Stimulated activated CD4-positive, alpha-beta T cell treated with anti-CD3 and anti-CD28 coated beads, Interleukin-1b, Interleukin-23, amount 100 ng/mL, for 1 hour (primary cell): Measurements from ENCODE around the gene PAPSS2.

Experiments
- DNase-seq, 2 donors: peaks; one replicate each; pipeline ENCODE4 v3.0.0-alpha.2; 2020; ENCODE audit warnings: low read depth in 2 of 2

PAPSS2 gene

DNA sequence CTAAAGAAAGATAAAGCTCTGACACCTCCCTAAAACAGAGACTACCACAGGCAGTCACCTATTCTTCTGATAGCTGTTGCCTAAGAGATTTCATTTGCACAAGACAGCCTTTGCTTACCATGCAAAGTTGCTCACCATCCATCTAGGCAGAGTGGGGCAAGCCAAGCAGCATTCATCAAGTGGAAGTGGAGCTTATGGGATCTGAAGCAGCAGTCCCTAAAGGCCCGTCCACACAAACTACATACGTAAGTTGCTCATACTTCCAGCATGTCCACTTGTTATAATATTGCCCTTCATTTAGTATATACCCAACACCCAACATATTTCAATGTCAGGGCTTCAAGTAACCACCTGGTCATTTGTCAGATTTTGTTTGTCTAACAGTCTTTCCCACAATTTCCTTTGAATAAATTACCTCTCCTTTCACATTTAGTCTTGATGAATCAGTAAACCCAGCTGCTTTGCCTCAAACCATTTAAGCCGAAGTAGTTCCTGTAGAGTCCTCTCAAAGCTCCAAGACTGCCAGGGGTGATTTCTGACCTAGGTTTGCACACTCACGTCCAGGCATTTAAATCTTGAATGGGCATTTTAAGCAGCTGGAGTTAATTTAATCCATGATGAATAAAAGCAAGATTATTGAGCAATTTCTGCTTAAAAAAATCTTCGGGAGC is 90.5 kb downstream of the PAPSS2 start:
- DNase-seq: no peak

- DNase-seq: no peak
Observed at GRCh38 chr10:87750817-87751216, 91.1 kb downstream of the PAPSS2 start.

DNA sequence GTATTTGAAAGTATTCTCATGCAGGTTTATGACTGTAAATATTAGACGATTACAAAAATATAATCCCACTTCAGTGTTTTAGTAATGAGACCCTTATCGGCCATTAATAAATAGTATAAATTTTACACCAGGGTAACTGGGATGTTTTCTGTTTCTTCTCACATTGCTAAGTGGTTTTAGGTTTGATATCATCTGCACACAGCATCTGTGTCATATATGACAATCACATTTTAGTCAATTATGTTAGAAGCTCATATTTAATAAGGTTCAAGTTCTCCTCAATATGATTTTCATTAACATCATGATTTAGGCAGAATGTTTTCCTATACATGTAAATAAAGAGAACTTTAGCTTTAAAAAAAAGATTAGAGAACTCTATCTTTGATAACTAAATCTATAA is 91.6 kb downstream of the PAPSS2 start:
- DNase-seq: no peak

- DNase-seq: no peak
Observed at GRCh38 chr10:87752566-87752965, 92.9 kb downstream of the PAPSS2 start.

DNA sequence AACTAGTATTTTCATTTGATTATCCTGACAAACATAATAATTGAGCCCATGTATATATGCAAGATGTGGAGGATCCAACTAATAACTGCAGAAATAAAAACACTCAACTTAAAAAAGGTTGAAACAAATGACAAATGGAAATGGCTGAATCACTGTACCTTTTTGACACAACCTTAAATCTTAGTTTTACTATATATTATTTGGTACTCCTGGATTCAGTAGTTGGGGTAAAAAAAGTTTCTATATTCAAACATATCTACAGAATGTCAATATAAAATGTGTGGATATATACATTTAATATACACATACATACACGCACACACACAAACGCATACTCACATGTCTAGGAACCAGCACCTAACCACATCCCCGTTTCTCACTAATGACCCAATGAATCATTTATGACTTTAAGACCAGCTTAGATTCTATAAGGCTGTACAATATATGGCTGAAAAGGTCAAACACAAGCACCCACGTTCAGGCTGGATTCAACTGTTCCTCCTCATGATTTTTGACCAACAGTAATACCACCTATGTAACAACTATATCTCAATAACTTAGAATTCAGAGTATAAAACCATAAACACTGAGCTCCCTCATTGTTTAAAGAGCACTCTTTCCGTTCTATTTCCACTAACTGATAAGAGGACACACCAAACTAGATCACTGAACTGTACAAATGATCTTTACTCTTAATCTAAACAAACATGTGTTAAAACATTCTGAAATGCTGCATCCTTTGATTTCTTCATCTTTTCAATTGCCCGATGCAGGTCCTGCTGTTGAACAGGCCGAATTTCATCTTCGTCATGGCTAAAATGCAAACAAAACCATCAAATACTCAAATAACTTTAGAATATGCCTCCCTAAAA is 94.6 kb downstream of the PAPSS2 start:
- DNase-seq: no peak

- DNase-seq: no peak
Observed at GRCh38 chr10:87757685-87758084, 98.0 kb downstream of the PAPSS2 start.

DNA sequence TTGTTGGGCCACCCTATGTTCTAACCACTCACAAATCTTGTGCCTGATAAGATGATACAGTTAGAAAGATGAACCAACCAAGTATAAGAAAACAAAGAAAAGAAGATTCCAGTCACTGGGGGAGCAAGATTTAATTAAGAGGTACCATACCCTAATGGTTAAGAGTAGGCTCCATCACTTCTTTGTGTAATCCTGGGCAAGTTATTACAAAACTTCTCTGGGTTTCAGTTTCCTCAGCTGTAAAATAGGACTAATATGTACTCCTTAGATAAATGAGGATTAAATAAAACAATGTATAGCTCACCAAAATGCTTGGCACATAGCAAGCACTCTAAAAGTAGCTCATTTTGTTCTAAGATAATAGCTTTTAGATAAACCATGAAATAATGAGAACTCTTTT is 99.9 kb downstream of the PAPSS2 start:
- DNase-seq: no peak

DNA sequence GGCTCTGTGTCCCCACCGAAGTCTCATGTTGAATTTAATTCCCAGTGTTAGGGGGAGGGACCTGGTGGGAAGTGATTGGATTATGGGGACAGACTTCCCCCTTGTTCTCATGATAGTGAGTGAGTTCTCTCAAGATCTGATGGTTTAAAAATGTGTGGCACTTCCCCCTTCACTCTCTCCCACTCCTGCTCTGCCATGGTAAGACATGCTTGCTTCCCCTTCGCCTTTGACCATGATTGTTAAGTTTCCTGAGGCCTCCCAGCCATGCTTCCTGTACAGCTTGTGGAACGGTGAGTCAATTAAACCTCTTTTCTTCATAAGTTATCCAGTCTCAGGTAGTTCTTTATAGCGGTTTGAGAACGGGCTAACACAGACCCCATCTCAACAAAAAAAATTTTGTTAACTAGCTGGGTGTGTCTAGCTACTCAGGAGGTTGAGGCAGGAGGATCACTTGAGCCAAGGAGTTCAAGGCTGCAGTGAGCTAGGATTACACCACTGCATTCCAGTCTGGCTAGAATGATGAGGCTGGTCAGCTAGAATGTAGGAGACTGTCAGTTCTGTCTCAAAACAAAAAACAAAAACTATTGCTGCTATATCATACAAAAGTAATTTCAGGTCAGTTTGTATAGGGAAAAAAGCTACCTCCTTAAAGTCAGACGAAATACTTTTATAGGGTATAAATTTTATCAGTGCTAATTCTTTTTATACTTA is 100.7 kb downstream of the PAPSS2 start:
- no peak for DNase-seq

DNA sequence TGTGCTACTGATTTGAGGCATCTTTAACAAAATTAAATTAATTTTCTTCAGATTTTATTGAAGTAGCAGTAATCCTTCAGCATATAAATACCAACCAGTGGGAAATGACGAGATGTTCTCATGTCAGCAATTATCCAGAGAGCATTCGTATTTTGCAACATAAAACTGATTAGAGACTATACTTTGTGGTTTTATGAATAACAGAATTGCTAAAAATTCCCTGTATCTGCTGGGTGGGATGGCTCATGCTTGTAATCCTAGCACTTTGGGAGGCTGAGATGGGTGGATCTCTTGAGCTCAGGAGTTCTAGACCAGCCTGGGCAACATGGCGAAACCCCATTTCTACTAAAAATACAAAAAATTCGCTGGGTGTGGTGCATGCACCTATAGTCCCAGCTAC is 101.5 kb downstream of the PAPSS2 start:
- no peak for DNase-seq

DNA sequence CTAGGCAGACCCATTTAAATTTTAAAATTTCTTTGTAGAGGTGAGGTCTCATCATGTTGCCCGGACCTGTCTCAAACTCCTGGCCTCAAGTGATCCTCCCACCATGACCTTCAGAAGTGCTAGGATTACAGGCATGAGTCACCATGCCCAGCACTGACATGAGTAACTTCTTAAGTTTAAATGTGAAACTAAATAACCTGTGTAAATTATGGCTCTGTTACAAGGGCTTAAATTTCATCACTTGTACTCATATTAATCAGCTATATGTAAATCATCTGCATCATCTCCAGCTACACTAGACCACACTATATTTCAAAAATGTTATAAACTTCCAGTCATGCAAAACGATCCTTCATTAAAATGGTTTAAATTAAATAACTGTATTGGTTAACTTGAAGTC is 102.2 kb downstream of the PAPSS2 start:
- DNase-seq: peak in 1 of 2 donors; percentile 9

- no peak for DNase-seq
Observed at GRCh38 chr10:87763086-87763861, 103.6 kb downstream of the PAPSS2 start.

DNA sequence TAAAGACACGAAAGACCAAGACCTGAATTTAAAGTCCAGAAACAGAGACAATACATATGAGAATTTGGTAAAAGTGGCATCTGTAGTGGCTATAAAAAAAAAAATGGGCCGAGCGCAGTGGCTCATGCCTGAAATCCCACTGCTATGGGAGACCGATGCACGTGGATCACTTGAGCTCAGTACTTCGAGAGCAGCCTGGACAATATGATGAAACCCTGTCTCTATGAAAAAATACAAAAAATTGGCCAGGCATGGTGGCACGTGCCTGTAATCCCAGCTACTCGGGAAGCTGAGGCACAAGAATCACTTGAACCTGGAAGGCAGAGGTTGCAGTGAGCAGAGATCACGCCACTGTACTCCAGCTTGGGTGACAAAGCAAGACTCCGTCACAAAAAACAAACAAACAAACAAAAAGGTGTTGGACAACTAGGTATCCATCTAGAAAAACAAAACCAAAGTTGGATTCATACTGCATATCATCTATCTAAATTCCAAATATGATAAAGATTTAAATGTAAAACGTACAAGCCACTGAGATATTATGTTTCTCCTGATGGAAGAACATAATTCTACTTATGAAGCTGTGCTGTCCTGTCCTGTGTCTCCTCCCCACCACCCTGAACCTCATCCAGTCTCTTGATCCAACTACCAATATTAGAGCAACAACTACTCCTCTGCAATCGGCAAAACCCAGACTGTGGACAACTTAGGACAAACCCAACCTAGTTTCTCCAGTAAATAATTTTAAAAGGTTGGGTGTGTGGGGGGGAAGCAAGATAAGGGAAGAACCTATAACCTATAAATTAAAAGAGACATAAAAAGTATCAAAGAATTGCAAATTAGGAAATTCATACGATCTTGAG is 104.6 kb downstream of the PAPSS2 start:
- DNase-seq: no peak

GRCh38 chr10:87765666-87766376 is 106.1 kb downstream of the PAPSS2 start:
- DNase-seq: no peak

GRCh38 chr10:87767253-87767652 is 107.6 kb downstream of the PAPSS2 start:
- DNase-seq: no peak

DNA sequence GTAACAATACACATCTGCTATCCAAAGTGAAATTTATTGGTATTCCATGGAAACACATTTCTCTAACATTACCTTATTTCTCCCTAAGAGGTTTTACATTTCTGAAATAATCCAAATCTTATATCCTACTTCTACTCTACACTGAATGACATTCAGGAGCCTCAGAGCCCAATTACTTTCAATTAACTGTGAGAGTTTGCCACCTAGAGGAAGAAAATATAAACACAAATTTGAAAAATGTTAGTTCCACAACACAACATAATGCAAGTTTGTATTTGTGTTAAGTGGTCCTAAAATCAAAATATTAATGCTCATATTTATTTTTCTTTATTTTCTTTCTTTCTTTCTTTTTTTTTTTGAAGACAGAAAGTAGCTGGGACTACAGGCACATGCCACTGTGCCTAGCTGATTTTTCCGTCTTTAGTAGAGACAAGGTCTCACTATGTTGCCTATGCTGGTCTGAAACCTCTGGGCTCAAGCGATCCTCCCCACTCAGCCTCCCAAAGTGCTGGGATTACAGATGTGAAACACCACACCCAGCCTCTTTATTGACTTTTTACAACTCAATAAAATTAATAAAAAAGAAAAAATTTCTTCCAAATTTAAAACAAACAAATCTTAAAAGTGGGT is 112.3 kb downstream of the PAPSS2 start:
- DNase-seq: no peak

- DNase-seq: no peak
Observed at GRCh38 chr10:87775766-87776165, 116.1 kb downstream of the PAPSS2 start.

GRCh38 chr10:87776328-87776727 is 116.7 kb downstream of the PAPSS2 start:
- DNase-seq: no peak

DNA sequence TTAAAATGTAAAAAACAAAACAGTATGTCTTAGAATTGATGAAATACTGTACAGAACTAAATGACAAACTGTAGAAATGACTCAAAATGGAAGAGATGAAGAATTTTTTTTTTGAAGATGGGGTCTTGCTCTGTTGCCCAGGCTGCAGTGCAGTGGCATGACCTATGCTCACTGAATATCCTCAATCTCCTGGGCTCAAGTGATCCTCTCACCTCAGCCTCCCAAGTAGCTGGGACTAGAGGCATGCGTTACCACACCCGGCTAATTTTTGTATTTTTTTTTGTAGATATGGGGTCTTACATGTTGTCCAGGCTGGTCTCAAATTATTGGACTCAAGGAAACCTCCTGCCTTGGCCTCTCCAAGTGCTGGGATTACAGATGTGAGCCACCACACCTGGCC is 121.9 kb downstream of the PAPSS2 start:
- no peak for DNase-seq

DNA sequence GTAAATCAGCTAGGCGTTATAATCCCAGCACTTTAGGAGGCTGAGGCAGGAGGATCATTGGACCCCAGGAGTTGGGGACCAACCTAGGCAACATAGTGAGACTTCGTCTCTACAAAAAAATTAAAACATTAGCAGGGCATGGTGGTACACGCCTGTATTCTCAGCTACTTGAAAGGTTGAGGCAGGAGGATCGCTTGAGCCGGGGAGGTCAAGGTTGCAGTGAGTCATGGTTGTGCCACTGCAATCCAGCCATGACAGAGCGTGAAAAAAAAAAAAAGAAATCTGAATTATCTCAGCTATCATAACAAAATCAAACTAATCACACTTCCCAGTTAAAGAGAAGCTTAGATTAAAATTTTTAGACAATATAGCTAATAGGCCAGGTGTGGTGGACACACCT is 123.0 kb downstream of the PAPSS2 start:
- DNase-seq: no peak

DNA sequence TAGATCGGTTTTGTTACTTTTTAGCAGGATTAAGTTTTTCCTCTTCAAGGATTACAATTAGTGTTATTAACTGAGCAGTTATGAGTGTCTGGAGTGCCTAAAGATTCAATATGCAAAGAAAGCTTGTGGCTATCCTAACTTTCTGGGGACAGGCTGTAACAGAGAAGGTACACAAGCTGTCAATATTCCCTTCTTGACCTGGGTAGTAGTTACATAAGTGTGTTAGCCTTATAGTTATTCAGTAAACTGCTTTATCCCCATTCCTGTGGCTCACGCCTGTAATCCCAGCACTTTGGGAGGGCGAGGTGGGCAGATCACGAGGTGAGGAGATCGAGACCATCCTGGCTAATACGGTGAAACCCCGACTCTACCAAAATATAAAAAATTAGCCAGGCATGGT is 126.7 kb downstream of the PAPSS2 start:
- no peak for DNase-seq
